ENCODE results near the gene ADAT2.

ADAT2 gene

DNA sequence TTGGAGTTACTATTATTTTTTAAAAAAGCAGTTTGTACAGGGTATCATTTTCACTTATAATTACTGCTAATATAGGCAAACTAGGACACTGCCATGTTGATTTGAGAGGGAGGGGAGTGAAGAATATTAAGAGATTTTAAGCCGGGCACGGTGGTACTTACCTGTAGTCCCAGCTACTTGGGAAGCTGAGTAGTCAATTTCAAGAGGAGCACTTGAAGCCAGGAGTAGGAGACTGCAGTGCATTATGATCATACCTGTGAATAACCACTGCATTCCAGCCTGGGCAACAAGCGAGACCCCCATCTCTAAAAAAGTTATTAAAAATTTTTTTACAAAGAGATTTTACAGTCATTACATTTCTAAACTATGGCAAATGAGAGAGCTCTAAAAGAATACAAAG is 35.7 kb downstream of the ADAT2 start:
- H3K4me3 ChIP-seq (ENCODE audit: low read length) = no peak overlapping the region
- TF ChIP-seq, protein P1, sequence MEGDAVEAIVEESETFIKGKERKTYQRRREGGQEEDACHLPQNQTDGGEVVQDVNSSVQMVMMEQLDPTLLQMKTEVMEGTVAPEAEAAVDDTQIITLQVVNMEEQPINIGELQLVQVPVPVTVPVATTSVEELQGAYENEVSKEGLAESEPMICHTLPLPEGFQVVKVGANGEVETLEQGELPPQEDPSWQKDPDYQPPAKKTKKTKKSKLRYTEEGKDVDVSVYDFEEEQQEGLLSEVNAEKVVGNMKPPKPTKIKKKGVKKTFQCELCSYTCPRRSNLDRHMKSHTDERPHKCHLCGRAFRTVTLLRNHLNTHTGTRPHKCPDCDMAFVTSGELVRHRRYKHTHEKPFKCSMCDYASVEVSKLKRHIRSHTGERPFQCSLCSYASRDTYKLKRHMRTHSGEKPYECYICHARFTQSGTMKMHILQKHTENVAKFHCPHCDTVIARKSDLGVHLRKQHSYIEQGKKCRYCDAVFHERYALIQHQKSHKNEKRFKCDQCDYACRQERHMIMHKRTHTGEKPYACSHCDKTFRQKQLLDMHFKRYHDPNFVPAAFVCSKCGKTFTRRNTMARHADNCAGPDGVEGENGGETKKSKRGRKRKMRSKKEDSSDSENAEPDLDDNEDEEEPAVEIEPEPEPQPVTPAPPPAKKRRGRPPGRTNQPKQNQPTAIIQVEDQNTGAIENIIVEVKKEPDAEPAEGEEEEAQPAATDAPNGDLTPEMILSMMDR (conservative IDR thresholded peaks at IDR 0.05; ENCODE audit: low read length) = no peak
- DNase-seq (ENCODE audit: low read depth) = no peak

DNA sequence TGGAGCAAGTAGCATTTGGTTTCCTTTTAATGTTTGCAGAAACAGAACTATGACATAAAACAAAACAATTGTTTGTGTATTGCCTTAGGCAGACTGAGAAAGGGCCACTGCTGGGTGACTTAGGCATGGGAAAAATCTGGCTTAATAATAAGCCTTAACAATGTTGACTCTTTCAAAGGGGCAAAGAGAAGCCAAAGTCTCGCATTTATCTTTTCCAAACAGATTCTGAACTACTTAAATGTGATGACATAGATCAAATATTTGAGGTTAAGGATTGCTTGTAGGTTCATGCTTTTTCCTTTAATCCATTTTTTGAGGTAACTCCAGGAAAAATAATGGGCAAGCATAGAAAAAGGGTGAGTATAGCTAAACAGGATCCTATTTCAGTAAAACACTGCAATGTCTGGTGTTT is 39.6 kb downstream of the ADAT2 start:
- H3K4me3 ChIP-seq (ENCODE audit: low read length) = no peak overlapping the region
- DNase-seq (ENCODE audit: low read depth) = peak; percentile 79
- TF ChIP-seq, protein P1 (conservative IDR thresholded peaks at IDR 0.05; ENCODE audit: low read length) = no peak

DNA sequence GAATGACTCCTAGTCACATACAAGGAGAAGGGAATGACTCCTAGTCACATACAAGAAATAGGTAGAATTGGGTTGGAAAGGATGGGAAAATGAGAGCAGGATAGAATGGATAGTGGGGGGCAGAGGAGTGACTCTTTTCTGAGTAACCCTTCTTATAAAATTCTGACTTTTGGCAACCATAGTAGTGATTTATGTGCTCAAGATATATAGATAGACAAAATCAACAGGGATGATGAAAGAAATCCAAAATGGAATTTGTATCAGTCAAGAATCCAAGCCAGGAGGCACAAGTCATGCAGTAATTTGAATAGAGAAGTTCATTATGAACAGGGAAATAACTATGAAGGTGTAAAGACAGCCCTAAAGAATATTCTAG is 41.7 kb downstream of the ADAT2 start:
- TF ChIP-seq, protein P1 (conservative IDR thresholded peaks at IDR 0.05; ENCODE audit: low read length) = no peak
- H3K4me3 ChIP-seq (ENCODE audit: low read length) = no peak overlapping the region
- no peak for DNase-seq (ENCODE audit: low read depth)

DNA sequence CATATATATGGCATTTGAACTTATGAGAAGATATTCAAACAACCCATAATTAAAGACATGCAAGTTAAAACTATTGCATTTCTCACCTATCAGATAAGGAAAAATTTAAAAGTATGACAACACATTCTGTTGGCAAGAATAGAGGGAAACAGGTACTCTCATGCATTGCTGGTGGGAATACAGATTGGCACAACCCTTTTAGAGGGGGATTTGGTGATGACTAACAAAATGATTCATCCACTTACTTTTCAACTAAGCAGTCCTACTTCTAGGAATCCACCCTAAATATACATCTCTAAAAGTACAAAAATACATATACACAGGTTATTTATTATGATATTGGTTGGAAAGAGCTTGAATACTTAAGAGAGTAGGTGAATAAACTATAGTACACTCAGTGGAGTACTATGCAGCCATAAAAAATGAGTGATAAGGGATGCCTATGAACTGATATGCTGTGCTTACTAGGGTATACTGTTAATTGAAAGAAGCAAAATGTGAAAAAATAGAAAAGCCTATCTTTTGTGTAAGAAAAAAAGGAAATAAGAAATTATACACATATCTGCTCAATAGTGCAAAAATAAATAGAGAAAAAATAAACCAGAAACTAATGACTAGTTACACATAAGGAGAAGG is 42.2 kb downstream of the ADAT2 start:
- no peak for DNase-seq (ENCODE audit: low read depth)
- H3K4me3 ChIP-seq (ENCODE audit: low read length) = no peak overlapping the region
- TF ChIP-seq, protein P1 (conservative IDR thresholded peaks at IDR 0.05; ENCODE audit: low read length) = no peak

DNA sequence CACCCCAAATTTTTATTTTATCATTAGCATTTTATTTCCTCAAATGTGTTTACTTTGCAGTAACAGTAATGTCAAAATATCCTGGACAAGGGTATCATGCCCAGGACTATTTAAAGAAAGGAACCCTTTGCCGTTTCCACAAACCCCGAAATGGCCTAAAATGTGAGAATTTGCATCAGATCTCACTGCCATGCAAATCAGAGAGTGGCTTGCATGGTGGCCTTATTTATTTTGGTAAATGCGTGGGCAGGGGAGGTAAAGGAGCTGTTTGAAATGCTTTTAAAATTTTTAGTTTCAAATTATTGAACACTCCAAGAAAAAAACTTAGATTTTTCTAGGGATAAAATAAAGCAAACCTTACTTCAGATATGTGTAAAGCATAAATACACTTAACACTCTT is 43.8 kb downstream of the ADAT2 start:
- H3K4me3 ChIP-seq (ENCODE audit: low read length) = no peak overlapping the region
- TF ChIP-seq, protein P1 (conservative IDR thresholded peaks at IDR 0.05; ENCODE audit: low read length) = no peak
- no peak for DNase-seq (ENCODE audit: low read depth)

DNA sequence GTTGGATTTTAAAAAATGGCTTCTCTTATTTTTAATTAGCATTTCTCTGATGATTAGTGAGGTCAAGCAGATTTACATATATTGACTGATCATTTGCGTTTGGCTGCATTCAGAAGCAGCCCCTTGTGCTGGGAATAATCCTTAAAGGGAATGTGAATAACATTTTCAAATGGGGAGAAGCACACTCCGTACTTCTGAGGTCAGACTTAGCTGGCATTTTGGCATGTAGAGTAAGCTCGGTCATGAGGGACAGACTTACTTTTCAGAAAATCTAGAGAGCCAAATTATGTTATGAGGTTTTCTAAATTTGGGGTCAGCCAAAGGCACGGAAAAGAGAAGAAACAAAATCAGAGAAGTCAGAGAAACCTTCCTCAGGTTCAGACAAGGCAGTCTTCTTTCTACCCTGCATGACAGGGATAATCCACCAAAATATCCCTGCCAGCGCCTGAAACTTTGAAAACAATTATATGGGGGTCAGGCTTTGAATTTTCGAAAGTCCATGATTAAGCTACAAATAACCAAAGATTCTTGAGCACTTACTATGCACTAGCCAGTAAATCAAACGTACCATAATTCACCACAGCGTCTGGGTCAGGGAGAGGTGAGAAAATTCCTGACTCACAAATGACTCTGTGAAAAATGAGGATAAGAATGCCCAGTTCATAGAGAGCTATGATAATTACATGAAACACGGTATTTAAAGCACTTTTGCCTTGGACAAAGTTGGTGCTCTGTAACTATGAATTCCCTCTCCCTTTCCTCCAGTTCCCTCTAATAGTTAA is 44.9 kb downstream of the ADAT2 start:
- TF ChIP-seq, protein P1 (conservative IDR thresholded peaks at IDR 0.05; ENCODE audit: low read length) = no peak
- peak; percentile 89 for DNase-seq (ENCODE audit: low read depth)
- no peak overlapping the region for H3K4me3 ChIP-seq (ENCODE audit: low read length)

Measured in AG10803 (cell line).